Measurements from ENCODE around the gene TMEM215.

DNA sequence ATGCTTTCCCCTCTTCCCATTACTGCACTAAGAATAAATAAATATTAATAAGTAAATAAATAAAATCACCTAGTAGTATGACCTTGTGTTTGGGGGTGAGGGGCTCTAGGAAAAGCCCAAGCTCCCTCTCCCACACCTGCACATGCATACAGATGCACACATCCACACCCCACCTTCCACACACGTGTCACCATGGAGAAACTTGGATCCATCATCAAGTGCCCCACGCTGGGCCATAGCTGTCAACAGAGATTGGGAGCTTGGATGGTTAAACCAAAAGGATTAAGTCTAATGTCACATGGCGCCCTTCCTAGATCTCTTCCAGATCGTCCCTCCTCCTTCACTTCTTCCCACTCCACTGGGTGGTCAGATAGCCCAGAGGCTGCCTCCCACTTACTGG lies 37.0 kb downstream of the TMEM215 start:
- TF ChIP-seq, protein P1, sequence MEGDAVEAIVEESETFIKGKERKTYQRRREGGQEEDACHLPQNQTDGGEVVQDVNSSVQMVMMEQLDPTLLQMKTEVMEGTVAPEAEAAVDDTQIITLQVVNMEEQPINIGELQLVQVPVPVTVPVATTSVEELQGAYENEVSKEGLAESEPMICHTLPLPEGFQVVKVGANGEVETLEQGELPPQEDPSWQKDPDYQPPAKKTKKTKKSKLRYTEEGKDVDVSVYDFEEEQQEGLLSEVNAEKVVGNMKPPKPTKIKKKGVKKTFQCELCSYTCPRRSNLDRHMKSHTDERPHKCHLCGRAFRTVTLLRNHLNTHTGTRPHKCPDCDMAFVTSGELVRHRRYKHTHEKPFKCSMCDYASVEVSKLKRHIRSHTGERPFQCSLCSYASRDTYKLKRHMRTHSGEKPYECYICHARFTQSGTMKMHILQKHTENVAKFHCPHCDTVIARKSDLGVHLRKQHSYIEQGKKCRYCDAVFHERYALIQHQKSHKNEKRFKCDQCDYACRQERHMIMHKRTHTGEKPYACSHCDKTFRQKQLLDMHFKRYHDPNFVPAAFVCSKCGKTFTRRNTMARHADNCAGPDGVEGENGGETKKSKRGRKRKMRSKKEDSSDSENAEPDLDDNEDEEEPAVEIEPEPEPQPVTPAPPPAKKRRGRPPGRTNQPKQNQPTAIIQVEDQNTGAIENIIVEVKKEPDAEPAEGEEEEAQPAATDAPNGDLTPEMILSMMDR (IDR thresholded peaks at IDR 0.05) = no peak
- no peak for TF ChIP-seq POLR2A (IDR thresholded peaks at IDR 0.05; ENCODE audit: low read depth)
- TF ChIP-seq EP300 (IDR thresholded peaks at IDR 0.05) = no peak
- no peak for TF ChIP-seq POLR2AphosphoS5 (IDR thresholded peaks at IDR 0.05)
